NB4 (cell line): ENCODE data around the gene C16orf86.

Experiments
- CTCF ChIP-seq: IDR thresholded peaks from one replicate; pipeline ENCODE4 v1.5.1; 2012; ENCODE audit warnings: low read depth, low read length
- MAX ChIP-seq: IDR thresholded peaks from 2 replicates; pipeline ENCODE4 v1.6.1; 2011; ENCODE audit warnings: low read depth, low read length
- MYC ChIP-seq: IDR thresholded peaks from 2 replicates; pipeline ENCODE4 v1.6.1; 2011; ENCODE audit warnings: low read depth, low read length
- POLR2A ChIP-seq: IDR thresholded peaks from 2 replicates; pipeline ENCODE4 v1.6.1; 2011; ENCODE audit warnings: mild to moderate bottlenecking; ENCODE audit not compliant: insufficient read length; ENCODE audit errors: extremely low read depth

GRCh38 chr16:67650023-67650422 lies 16.6 kb upstream of the C16orf86 start:
- no peak for TF ChIP-seq CTCF
- TF ChIP-seq MAX: no peak
- no peak for TF ChIP-seq POLR2A
- TF ChIP-seq MYC: no peak
